ENCODE data around the gene SCNN1A. TPM values are rescaled to one million over a fixed set of nuclear protein-coding genes. Genes with fewer than 3 reads are reported as not detected.

SCNN1A gene
- total and polyA plus RNA-seq, 2 donors (not counting 1 experiment from before 2014, with no cell fraction given): 0.20 TPM; not detected in 1

DNA sequence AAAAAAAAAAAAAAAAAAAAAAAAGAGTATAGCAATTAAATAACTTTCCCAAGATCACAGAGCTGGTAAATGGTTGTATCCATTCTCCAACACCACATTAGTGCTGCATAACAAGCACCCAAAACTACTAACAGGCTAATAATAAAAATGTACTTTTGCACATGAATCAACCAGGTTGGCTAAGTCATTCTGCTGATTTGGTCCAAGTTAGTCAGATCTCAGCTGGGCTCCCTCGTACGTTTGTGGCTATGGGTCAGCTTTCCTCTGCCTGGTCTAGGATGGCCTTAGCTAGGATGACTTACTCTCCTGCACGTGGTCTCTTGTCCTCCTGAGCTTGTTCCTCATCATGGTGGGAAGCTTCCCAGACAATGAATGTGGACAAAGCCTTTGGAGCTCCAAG, 72.7 kb downstream of the SCNN1A start:
- peaks cover 52% of the 10 kb centered on the region for H3K27me3 Mint-ChIP-seq

DNA sequence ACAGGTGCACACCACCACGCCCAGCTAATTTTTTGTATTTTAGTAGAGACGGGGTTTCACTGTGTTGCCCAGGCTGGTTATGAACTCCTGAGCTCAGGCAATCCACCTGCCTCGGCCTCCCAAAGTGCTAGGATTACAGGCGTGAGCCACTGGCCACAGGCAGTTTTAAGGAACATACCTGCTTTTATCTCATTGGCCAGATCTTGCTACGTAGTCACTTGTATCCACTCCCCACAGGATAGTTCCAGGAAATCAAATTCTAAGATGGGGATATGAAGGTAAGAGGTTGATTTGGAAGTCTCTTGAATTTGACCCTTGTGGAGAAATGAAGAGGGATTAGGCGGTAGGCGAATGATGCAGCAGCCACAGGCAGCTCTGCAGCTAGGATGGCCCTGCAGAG, 73.6 kb downstream of the SCNN1A start:
- Mint-ChIP-seq H3K27ac (no peak overlapping the region), H3K4me1 (peaks cover 12% of the 10 kb centered on the region), H3K27me3 (peaks cover 48% of the 10 kb centered on the region), H3K9me3 (ENCODE audit: insufficient read depth) (no peaks in the 10 kb centered on the region), H3K4me3 (no peak overlapping the region)
- H3K27ac ChIP-seq (ENCODE audit: low read length in 2 of 2): no peak overlapping the region
- ATAC-seq (ENCODE audit: low read depth): no peak
- no peak for TF ChIP-seq EZH2 (IDR thresholded peaks at IDR 0.05; ENCODE audit: borderline replicate concordance, insufficient read depth, low read depth, low read length, poor library complexity, severe bottlenecking)
- TF ChIP-seq, protein P1, sequence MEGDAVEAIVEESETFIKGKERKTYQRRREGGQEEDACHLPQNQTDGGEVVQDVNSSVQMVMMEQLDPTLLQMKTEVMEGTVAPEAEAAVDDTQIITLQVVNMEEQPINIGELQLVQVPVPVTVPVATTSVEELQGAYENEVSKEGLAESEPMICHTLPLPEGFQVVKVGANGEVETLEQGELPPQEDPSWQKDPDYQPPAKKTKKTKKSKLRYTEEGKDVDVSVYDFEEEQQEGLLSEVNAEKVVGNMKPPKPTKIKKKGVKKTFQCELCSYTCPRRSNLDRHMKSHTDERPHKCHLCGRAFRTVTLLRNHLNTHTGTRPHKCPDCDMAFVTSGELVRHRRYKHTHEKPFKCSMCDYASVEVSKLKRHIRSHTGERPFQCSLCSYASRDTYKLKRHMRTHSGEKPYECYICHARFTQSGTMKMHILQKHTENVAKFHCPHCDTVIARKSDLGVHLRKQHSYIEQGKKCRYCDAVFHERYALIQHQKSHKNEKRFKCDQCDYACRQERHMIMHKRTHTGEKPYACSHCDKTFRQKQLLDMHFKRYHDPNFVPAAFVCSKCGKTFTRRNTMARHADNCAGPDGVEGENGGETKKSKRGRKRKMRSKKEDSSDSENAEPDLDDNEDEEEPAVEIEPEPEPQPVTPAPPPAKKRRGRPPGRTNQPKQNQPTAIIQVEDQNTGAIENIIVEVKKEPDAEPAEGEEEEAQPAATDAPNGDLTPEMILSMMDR (IDR thresholded peaks at IDR 0.05): no peak
- ChIA-PET CTCF (interaction anchor here (1.2 kb wide), 1 partner anchor 15 kb away, joined by 5 read pairs; no protein-coding TSS in a partner anchor), POLR2A (interaction anchor here (0.7 kb wide), 1 partner anchor 657 kb away, joined by 4 read pairs; no protein-coding TSS in a partner anchor)
- no peak overlapping the region for H3K4me2 ChIP-seq (replicated peaks; ENCODE audit: low read depth, low read length, poor library complexity, severe bottlenecking)
- no peak overlapping the region for H3K4me3 ChIP-seq (ENCODE audit: control extremely low read depth in 1 of 5, extremely low read depth in 1 of 5, insufficient read depth in 1 of 5, low read depth in 2 of 5, low read length in 4 of 5)
- peaks cover 0 to 60% (median 16%) of the 10 kb centered on the region in 4 experiments for H3K27me3 ChIP-seq (replicated peaks in 1 of 4; ENCODE audit: control extremely low read depth in 1 of 4, control insufficient read depth in 3 of 4, insufficient read depth in 4 of 4, low read length in 3 of 4)
- intact Hi-C loops (cut with micrococcal nuclease): loop anchor here (5.0 kb wide), 1 partner anchor 36 kb away; no protein-coding TSS in a partner anchor
- H3K4me1 ChIP-seq (ENCODE audit: control insufficient read depth in 2 of 2, insufficient read depth in 2 of 2, low read length in 2 of 2): peaks cover 10 to 12% of the 10 kb centered on the region in 2 donors
- H4K20me1 ChIP-seq (ENCODE audit: control insufficient read depth, insufficient read depth, low read length, poor library complexity, severe bottlenecking): no peaks in the 10 kb centered on the region
- WGBS (ENCODE audit: insufficient coverage): 87% methylated on average over 3 of the region's 7 CpGs
- DNase-seq: no peak
- no peak overlapping the region for H3K9ac ChIP-seq (ENCODE audit: low read length)
- H2AFZ ChIP-seq (ENCODE audit: insufficient read depth, low read depth, low read length, poor library complexity, severe bottlenecking): no peak overlapping the region
- H3K9me3 ChIP-seq (ENCODE audit: control extremely low read depth in 1 of 3, control insufficient read depth in 2 of 3, insufficient read depth in 1 of 3, low read length in 2 of 3): peaks cover 0 to 9% (median 0%) of the 10 kb centered on the region in 3 donors
- no peaks in the 10 kb centered on the region for H3K79me2 ChIP-seq (ENCODE audit: control insufficient read depth, insufficient read depth, low read length)
- no peaks in the 10 kb centered on the region for H3K36me3 ChIP-seq (replicated peaks in 1 of 2; ENCODE audit: control extremely low read depth in 1 of 2, control insufficient read depth in 1 of 2, extremely low read depth in 1 of 2, insufficient read depth in 2 of 2, low read length in 1 of 2)

More for the DNA sequence above, 72.7 kb downstream of the SCNN1A start:
- ChIA-PET CTCF (interaction anchor here (1.2 to 1.3 kb wide), 2 partner anchors 16 to 18 kb away, joined by 5 to 6 read pairs; no protein-coding TSS in a partner anchor), POLR2A (interaction anchor here (0.6 kb wide), 1 partner anchor 399 kb away, joined by 4 read pairs; no protein-coding TSS in a partner anchor)
- Histone ChIP-seq H3K4me3 (ENCODE audit: control extremely low read depth in 1 of 5, extremely low read depth in 1 of 5, insufficient read depth in 1 of 5, low read depth in 2 of 5, low read length in 4 of 5) (no peak overlapping the region), H3K36me3 (replicated peaks in 1 of 2; ENCODE audit: control extremely low read depth in 1 of 2, control insufficient read depth in 1 of 2, extremely low read depth in 1 of 2, insufficient read depth in 2 of 2, low read length in 1 of 2) (no peaks in the 10 kb centered on the region), H3K9ac (ENCODE audit: low read length) (no peak overlapping the region), H3K4me1 (ENCODE audit: control insufficient read depth in 2 of 2, insufficient read depth in 2 of 2, low read length in 2 of 2) (peaks cover 10 to 12% of the 10 kb centered on the region in 2 donors), H4K20me1 (ENCODE audit: control insufficient read depth, insufficient read depth, low read length, poor library complexity, severe bottlenecking) (no peaks in the 10 kb centered on the region), H3K4me2 (replicated peaks; ENCODE audit: low read depth, low read length, poor library complexity, severe bottlenecking) (no peak overlapping the region), H3K9me3 (ENCODE audit: control extremely low read depth in 1 of 3, control insufficient read depth in 2 of 3, insufficient read depth in 1 of 3, low read length in 2 of 3) (peaks cover 0 to 9% (median 0%) of the 10 kb centered on the region in 3 donors), H3K79me2 (ENCODE audit: control insufficient read depth, insufficient read depth, low read length) (no peaks in the 10 kb centered on the region), H3K27ac (ENCODE audit: low read length in 2 of 2) (no peak overlapping the region), H3K27me3 (replicated peaks in 1 of 4; ENCODE audit: control extremely low read depth in 1 of 4, control insufficient read depth in 3 of 4, insufficient read depth in 4 of 4, low read length in 3 of 4) (peaks cover 0 to 68% (median 16%) of the 10 kb centered on the region in 4 experiments), H2AFZ (ENCODE audit: insufficient read depth, low read depth, low read length, poor library complexity, severe bottlenecking) (no peak overlapping the region)
- Mint-ChIP-seq H3K9me3 (ENCODE audit: insufficient read depth) (no peaks in the 10 kb centered on the region), H3K4me1 (peaks cover 12% of the 10 kb centered on the region), H3K27ac (no peak overlapping the region), H3K4me3 (no peak overlapping the region)
- ATAC-seq (ENCODE audit: low read depth) (no peak), DNase-seq (no peak)
- TF ChIP-seq, protein P1 (IDR thresholded peaks at IDR 0.05): no peak
- no peak for TF ChIP-seq EZH2 (IDR thresholded peaks at IDR 0.05; ENCODE audit: borderline replicate concordance, insufficient read depth, low read depth, low read length, poor library complexity, severe bottlenecking)
- 84% methylated on average over 3 of the region's 3 CpGs for WGBS (ENCODE audit: insufficient coverage)
- intact Hi-C loops (cut with micrococcal nuclease): loop anchor here (5.0 kb wide), 1 partner anchor 35 kb away; no protein-coding TSS in a partner anchor

Measured in B cell (primary cell).